ENCODE results near the gene TSGA10.
"Not testable (repeated sequence)": the region's sequence is repeated elsewhere in the genome, so short reads cannot be mapped to it uniquely, and the experiment has no call there.

Gene TSGA10

GRCh38 chr2:99152199-99152895 lies 2.4 kb downstream of the TSGA10 start:
- DNase-seq: no peak

- DNase-seq: peak; percentile 24
Measured at GRCh38 chr2:99150706-99151105, 4.0 kb downstream of the TSGA10 start.

- peak; percentile 78 for DNase-seq
Measured at GRCh38 chr2:99141110-99142108, 13.3 kb downstream of the TSGA10 start, which contains the start of gene C2orf15. C2orf15 (plus strand) TSS chr2:99141707; CDS start chr2:99150559, 8,852 bp downstream.

- no peak for DNase-seq
Measured at GRCh38 chr2:99140860-99141109, 14.0 kb downstream of the TSGA10 start.

GRCh38 chr2:99140056-99140859 lies 14.5 kb downstream of the TSGA10 start:
- peak; percentile 7 for DNase-seq

GRCh38 chr2:99139003-99139402 lies 15.7 kb downstream of the TSGA10 start:
- DNase-seq: no peak

GRCh38 chr2:99135044-99135556 lies 19.6 kb downstream of the TSGA10 start:
- not testable (repeated sequence) for DNase-seq

GRCh38 chr2:99127981-99128380 lies 26.8 kb downstream of the TSGA10 start:
- no peak for DNase-seq

- DNase-seq: no peak
Measured at GRCh38 chr2:99112617-99113016, 42.1 kb downstream of the TSGA10 start.

- DNase-seq: no peak
Measured at GRCh38 chr2:99111945-99112344, 42.8 kb downstream of the TSGA10 start.

GRCh38 chr2:99111236-99111635 lies 43.5 kb downstream of the TSGA10 start:
- DNase-seq: no peak

GRCh38 chr2:99106913-99107312 lies 47.8 kb downstream of the TSGA10 start:
- no peak for DNase-seq

GRCh38 chr2:99104006-99104405 lies 50.7 kb downstream of the TSGA10 start:
- no peak for DNase-seq

GRCh38 chr2:99101697-99102096 lies 53.0 kb downstream of the TSGA10 start:
- DNase-seq: no peak

GRCh38 chr2:99096728-99097127 lies 58.0 kb downstream of the TSGA10 start:
- DNase-seq: no peak

GRCh38 chr2:99088017-99088416 lies 66.7 kb downstream of the TSGA10 start:
- no peak for DNase-seq

GRCh38 chr2:99086385-99086784 lies 68.4 kb downstream of the TSGA10 start:
- DNase-seq: no peak

GRCh38 chr2:99085421-99085820 lies 69.3 kb downstream of the TSGA10 start:
- DNase-seq: no peak

- DNase-seq: no peak
Measured at GRCh38 chr2:99084256-99084655, 70.5 kb downstream of the TSGA10 start.

GRCh38 chr2:99081891-99082290 lies 72.9 kb downstream of the TSGA10 start:
- DNase-seq: no peak

GRCh38 chr2:99079226-99079625 lies 75.5 kb downstream of the TSGA10 start:
- DNase-seq: peak; percentile 48

- no peak for DNase-seq
Measured at GRCh38 chr2:99072551-99072950, 82.2 kb downstream of the TSGA10 start.

All from fibroblast of skin of right quadriceps (primary cell).